SW 1271 (cell line): ENCODE measurements around the gene ZNF331.
"Not testable (repeated sequence)": the region's sequence is repeated elsewhere in the genome, so short reads cannot be mapped to it uniquely, and the experiment has no call there.

Experiments used
- DNase-seq, 2 experiments: peaks; one replicate each; lab custom pipeline; 2025; lab: John Stamatoyannopoulos, UW

The ZNF331 gene

GRCh38 chr19:53537521-53538377 is at the start of gene ZNF331:
ZNF331 (plus strand) TSS chr19:53538145; CDS start chr19:53569377, 31,232 bp downstream.
- DNase-seq: no peak

DNA sequence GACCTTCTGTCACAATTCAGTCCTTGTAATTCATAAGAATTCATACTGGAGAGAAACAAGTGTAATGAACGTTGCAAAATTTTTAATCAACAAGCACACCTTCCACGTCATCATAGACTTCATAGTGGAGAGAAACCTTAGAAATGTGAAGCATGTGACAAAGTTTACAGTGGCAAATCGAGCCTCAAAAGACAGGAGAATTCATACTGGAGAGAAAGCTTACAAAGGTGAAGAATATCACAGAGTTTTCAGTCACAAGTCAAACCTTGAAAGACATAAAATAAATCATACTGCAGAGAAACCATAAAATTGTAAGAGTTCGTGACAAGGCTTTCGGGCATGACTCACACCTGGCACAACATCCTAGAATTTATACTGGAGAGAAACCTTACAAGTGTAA is 45.8 kb upstream of the ZNF331 start:
- no peak for DNase-seq

- not testable (repeated sequence) for DNase-seq
Observed at GRCh38 chr19:53497311-53498023, 40.5 kb upstream of the ZNF331 start.

- not testable (repeated sequence) for DNase-seq
Observed at GRCh38 chr19:53498024-53498395, 39.9 kb upstream of the ZNF331 start.

- DNase-seq: not testable (repeated sequence)
Observed at GRCh38 chr19:53503151-53503550, 34.8 kb upstream of the ZNF331 start.

DNA sequence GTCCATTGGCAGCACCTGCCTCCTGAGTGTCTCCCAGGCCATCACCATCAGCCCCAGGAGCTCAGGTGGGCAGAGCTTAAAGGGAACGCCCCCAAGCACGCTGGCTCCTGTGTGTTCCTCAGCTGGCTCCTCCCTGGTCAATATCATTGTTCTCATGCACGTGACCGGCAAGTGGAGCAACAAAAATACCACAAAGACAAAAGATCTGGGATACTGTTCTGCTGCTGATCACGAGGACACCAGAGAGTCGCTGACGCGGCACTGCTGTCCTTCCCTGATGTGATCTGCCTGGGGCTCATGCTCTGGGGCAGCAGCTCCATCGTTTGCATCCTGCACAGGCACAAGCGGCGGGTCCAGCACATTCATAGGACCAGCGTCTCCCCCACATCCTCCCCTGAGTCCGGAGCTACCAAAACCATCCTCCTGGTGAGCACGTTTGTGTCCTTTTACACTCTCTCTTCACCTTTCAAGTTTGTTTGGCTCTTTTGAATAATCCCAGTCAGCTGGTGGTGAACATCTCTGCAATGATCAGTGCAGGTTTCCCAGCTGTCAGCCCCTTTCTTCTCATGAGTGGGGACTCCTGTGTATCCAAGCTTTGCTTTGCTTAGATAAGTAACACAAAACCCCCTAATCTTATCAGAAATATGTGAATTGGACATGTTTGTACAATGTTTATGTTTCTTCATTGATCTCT is 34.1 kb upstream of the ZNF331 start:
- not testable (repeated sequence) for DNase-seq

DNA sequence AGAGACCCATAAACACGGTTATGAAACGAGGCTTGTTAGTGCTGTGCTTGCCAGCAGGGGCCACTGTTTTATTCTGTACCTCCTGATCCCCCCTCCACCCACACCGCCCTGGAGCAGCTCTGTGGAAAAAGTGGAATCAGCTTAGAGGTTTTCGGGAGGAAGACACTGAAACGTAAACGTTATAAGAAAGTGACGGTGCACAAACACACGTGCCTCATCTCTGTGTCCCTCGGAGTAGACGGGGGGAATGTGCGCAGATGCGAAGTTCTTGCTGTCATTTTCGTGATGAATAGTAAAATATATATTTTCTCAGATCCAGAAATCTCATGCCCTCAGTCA is 33.6 kb upstream of the ZNF331 start:
- DNase-seq: not testable (repeated sequence)

DNA sequence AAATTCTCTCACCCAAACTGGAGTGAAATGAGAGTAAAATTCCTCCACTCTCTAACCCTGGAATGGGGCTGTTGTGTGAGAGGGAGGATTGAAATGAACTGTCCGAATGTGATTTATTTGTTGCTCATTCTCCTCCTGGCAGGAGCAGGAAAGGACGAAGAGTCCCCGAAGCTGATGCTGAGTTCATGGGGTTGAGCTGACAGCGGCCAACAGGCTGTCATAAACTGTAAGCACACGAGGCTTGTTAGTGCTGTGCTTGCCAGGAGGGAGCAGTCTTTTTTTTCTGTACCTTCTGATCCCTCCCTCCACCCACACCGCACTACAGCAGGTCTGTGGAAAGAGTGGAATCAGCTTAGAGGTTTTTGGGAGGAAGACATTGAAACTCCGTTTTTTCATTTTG is 33.1 kb upstream of the ZNF331 start:
- DNase-seq: no peak

DNA sequence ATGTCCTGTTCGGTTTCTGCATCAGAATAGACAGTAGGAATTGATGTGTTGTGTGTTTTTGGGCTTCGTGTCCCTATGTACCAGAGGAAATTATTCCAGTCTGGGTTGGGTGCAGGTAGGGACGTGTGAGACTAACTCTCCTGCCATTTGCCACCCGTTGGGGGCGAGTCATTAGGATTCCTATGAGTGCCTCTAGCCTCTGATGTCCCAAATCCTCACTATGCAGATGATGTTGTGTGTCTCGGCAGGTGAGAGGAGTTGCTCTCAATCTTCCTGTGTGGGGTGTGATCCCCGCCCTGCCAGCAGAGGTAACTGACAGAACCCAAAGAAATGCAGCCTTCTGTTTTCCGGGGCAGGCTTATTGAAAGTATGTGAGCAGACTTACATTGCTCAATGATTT is 31.2 kb upstream of the ZNF331 start:
- no peak for DNase-seq

GRCh38 chr19:53507523-53508442 is 30.2 kb upstream of the ZNF331 start:
- DNase-seq: no peak

GRCh38 chr19:53509443-53509842 is 28.5 kb upstream of the ZNF331 start:
- DNase-seq: no peak

GRCh38 chr19:53509845-53510244 is 28.1 kb upstream of the ZNF331 start:
- DNase-seq: no peak

DNA sequence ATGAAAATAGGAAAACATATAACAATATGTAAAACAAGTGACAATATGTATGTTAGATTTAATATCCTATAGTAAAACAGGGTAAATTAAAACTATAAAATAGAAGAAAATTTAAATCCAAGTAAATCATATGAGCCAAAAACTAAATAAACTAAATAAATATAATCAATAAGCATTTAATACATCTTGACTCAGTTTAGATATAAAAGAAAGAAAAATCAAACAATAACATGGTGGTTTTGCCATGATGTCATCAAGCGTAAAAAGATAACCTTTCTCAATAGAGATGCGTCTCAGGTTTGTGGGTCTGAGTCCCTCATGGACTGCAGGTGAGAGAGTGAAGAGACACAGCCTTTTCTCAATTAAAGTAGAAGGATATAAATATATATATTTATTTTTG is 26.6 kb upstream of the ZNF331 start:
- no peak for DNase-seq

- peak; percentile 6 to 35 for DNase-seq
Observed at GRCh38 chr19:53511933-53512374, 26.0 kb upstream of the ZNF331 start.

DNA sequence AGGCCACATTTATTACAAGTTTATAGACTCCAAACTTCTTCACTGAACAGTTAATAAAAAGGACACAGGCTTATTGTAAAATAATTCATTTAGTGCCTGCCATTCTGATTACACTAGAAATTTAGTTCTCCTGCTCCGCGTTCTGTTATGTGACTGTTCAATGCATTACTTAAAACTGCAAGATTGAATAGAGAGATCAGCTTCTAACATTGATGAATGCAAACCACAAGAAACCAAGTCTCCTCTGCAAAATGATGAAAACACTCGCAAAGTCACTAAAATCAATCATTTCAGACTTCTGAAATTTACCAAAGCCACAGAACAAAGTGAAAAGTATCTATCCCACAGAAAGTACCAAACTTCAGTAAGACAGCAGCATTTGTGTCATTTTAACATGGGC is 22.9 kb upstream of the ZNF331 start:
- DNase-seq: not testable (repeated sequence)

- DNase-seq: no peak
Observed at GRCh38 chr19:53517114-53517741, 20.7 kb upstream of the ZNF331 start.

- no peak for DNase-seq
Observed at GRCh38 chr19:53518121-53518520, 19.8 kb upstream of the ZNF331 start.

GRCh38 chr19:53518716-53519115 is 19.2 kb upstream of the ZNF331 start:
- DNase-seq: no peak

- DNase-seq: no peak
Observed at GRCh38 chr19:53519446-53519845, 18.5 kb upstream of the ZNF331 start.

DNA sequence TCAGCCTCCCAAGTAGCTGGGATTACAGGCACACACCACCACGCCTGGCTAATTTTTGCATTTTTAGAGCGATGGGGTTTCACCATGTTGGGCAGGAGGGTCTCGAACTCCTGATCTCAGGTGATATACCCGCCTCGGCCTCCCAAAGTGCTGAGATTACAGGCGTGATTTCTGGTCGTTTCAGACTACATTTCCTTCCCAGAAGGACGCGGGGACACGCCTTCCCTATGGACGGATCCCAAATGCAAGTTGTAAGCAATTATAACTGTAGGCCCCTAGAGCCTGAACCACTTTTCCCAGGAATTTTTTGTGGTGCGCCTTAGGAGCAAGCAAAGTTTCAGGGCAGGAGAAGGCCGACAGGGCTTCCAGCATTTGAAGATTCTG is 17.8 kb upstream of the ZNF331 start:
- DNase-seq: no peak
